GM10248 (cell line): Measurements from ENCODE around the gene AACS.
"Not testable (repeated sequence)": the region's sequence is repeated elsewhere in the genome, so short reads cannot be mapped to it uniquely, and the experiment has no call there.

Experiments used
- CTCF ChIA-PET: fragments of 300-600 bp; sonication (Branson Sonifier 250); formaldehyde crosslinking; extraction: SDS; loops from one replicate; lab custom pipeline; 2021; ENCODE audit warnings: antibody characterized with exemption; lab: Yijun Ruan, JAX
- POLR2A ChIA-PET: fragments of 350-650 bp; sonication (Branson Sonifier 250); formaldehyde crosslinking; extraction: SDS; loops from one replicate; lab custom pipeline; 2020; ENCODE audit warnings: antibody characterized with exemption; lab: Yijun Ruan, JAX
- DNase-seq: peaks from one replicate; pipeline ENCODE4 v3.0.0; 2012; ENCODE audit errors: extremely low spot score
- TF ChIP-seq, protein P1 (sequence below): IDR thresholded peaks from 2 replicates; pipeline ENCODE4 v1.5.1; 2012; ENCODE audit warnings: mild to moderate bottlenecking, low read depth; ENCODE audit errors: extremely low read depth, missing control alignments, control extremely low read depth

The AACS gene

DNA sequence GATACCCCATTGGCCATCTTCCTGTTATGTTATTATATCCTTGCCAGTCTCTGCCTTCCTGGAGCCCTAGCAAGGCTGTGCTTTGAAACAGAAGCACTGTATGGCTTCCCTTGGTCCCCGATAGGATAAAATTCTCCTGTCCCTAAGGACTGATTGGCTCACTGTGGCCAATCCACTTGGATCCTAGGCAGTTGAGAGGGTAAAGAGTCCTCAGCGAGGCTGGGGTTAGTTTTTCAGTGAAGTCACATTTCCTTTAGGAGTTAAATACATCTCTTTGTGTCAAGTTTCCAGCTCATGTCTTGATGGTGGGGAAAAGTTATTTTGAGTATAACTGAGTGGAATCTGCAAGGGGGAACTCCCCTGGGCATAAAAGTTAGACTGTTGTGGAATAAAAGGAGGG, 7.3 kb downstream of the AACS start:
- TF ChIP-seq, protein P1, sequence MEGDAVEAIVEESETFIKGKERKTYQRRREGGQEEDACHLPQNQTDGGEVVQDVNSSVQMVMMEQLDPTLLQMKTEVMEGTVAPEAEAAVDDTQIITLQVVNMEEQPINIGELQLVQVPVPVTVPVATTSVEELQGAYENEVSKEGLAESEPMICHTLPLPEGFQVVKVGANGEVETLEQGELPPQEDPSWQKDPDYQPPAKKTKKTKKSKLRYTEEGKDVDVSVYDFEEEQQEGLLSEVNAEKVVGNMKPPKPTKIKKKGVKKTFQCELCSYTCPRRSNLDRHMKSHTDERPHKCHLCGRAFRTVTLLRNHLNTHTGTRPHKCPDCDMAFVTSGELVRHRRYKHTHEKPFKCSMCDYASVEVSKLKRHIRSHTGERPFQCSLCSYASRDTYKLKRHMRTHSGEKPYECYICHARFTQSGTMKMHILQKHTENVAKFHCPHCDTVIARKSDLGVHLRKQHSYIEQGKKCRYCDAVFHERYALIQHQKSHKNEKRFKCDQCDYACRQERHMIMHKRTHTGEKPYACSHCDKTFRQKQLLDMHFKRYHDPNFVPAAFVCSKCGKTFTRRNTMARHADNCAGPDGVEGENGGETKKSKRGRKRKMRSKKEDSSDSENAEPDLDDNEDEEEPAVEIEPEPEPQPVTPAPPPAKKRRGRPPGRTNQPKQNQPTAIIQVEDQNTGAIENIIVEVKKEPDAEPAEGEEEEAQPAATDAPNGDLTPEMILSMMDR, result no peak
- DNase-seq, result no peak
- ChIA-PET CTCF (no interaction called here), POLR2A (interaction anchor here (0.6 kb wide), 1 partner anchor 11 kb away, joined by 7 read pairs; no protein-coding TSS in a partner anchor)

DNA sequence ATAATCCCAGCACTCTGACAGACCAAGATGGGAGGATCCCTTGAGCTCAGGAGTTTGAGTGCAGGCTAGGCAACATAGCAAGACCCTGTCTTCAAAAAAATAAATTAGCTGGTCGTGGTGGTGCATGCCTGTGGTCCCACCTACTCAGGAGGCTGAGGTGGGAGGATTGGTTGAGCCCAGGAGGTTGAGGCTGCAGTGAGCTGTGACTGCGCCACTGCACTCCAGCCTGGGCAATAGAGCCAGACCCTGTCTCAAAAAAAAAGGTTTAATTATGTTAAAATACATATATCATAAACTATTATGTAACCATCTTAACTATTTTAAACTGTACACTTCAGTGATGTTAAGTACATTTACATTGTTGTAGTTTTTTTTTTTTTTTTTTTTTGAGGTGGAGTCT, 9.1 kb downstream of the AACS start:
- CTCF ChIA-PET, DNase-seq, POLR2A ChIA-PET: not testable (repeated sequence)

DNA sequence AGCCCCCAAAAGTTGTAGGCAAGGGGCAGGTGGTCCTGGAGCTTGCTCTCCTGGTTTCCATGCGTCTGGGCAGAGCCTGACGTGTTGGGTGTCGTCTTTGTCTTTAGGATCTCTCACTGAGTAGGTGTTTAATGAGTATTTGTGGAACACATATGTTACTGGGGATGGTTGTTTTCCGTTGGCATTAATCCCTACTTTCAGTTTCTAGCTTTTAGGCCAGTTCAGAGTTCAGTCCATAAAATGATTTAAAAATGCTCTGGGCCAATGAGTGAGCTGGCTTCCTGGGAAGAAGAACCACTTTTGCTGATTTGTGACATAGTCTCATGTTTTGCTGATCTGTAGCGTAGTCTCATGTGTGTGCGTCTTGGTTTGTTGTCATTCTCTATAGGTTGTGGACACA, 10.9 kb downstream of the AACS start:
- no peak for DNase-seq
- TF ChIP-seq, protein P1, result no peak
- ChIA-PET CTCF (no interaction called here), POLR2A (no interaction called here)

DNA sequence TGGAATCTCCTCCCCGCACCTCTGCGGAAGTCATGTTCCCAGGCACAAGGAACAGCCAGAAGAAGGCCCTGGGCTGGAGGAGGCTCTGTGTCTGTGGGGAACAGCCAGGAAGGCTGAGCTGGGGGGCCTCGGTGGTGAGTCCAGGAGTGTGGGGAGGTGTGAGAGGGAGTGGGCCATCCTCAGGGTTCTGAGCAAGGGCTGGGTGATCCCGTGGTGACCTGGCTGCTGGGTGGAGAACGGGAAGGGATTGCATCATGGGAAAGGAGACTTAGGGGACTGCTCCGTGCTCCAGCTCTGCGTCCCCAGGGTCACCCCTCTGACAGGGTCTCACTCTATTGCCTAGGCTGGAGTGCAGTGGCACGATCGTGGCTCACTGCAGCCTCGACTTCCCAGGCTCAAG, 13.8 kb downstream of the AACS start:
- TF ChIP-seq, protein P1, result no peak
- no peak for DNase-seq
- CTCF ChIA-PET, result interaction anchor here (0.8 kb wide), 2 partner anchors 9 to 10 kb away, joined by 3 to 4 read pairs; no protein-coding TSS in a partner anchor
- POLR2A ChIA-PET, result no interaction called here

DNA sequence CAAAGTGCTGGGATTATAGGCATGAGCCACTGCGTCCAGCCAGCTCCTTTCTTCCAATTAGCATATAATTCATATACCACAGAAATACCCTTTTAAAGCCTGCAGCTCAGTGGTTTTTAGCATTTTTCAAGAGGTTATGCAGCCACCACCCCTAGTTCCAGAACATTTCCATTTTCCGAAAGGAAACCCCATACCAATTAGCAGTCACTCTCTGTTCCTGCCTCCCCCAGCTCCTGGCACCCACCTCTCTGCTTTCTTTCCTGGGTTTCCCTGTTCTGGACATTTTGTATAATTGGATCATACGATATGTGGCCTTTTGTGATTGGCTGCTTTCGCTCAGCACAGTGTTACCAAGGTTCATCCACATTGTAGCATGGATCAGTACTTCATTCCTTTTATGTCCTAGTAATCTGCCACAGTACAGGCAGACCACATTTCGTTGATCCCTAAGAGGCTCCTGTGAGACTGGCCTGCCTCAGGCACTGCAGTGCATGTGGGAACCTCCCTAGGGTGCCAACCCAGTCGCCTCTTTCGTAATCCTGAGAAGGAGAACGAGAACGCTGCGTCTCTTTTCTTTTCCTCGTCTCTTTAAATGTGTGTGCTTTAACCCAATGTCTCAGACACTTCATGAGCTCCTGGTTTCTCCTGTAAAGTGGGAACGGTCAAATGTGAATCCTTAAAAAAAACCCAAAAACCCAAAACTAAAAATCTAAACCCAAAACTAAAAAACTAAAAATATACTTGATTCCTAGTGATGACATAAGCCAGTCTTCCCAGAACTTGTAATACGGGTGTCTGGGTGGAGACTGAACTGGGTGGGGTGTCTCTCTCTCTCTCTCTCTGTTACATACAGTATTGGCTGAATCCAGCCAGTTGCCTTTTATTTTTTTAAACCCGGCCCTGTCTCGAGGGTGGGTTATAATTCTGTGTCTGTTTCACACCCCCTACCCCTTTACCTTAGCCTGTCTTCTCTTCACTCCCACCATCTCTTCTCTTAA, 14.7 kb downstream of the AACS start:
- ChIA-PET POLR2A (no interaction called here), CTCF (interaction anchor here (0.8 kb wide), 2 partner anchors 9 to 10 kb away, joined by 3 to 4 read pairs; no protein-coding TSS in a partner anchor)
- DNase-seq, result no peak

DNA sequence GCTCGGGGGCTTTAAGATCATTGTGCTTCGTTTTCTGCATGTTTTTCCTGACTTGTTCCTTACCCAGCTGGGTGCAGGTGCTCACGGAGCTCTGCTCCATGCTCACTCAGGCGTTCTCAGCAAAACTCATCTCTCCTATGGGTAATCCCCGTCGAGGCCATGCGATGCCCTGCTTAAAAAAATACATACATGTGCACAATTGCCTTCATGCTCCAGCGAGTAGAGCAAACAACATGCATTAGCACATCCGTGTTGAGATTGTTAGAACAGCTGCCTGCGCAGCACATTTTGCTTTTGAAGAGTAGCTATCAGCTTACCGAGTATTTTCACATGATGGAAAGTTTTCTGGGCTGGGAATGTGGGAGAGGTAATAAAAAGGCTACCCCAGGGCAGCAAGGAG, 16.2 kb downstream of the AACS start:
- CTCF ChIA-PET, result interaction anchor here (0.9 kb wide), 1 partner anchor 11 kb away, joined by 3 read pairs; no protein-coding TSS in a partner anchor
- TF ChIP-seq, protein P1, result no peak
- DNase-seq, result no peak
- POLR2A ChIA-PET, result no interaction called here

More for the DNA sequence above, 14.7 kb downstream of the AACS start:
- TF ChIP-seq, protein P1, result no peak

DNA sequence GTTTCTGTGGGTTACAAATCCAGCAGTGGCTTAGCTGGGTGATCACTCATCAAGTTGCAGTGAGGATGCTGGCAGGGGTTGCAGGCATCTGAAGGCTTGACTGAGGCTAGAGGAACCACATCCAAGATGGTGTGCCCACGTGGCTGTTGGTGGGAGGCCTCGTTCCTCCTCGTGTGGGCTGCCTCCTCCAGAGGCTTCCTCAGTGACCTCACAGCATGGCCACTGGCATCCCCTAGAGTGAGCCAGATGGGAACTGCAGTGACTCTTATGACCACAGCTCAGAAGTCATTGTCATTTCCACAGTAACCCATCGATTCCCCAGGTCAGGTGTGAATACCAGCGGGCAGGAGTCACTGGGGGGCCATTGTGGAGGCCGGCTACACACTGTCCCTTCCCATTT, 17.8 kb downstream of the AACS start:
- no peak for DNase-seq
- ChIA-PET POLR2A (no interaction called here), CTCF (no interaction called here)
- TF ChIP-seq, protein P1, result no peak

DNA sequence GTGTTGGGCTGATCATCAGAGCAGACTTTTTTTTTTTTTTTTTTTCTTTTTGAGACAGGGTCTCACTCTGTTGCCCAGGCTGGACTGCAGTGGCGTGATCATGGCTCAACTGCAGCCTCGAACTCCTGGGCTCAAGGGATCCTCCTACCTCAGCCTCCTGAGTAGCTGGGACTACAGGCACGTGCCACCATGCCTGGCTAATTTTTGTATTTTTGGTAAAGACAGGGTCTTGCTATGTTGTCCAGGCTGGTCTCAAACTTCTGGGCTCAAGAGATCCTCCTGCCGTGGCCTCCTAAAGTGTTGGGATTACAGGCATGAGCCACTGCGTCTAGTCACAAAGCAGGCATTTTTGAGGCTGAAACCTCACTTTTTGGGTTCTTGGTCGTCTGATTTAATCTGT, 23.0 kb downstream of the AACS start:
- POLR2A ChIA-PET, DNase-seq: not testable (repeated sequence)
- CTCF ChIA-PET, result interaction anchor here (0.9 kb wide), 1 partner anchor 9 kb away, joined by 3 read pairs; no protein-coding TSS in a partner anchor
